KMS-11 (cell line): ENCODE measurements around the gene NOS1.

ENCODE experiments used
- H2AFZ ChIP-seq: fragments of 200-600 bp; sonication (generic); 2 replicates; pipeline ENCODE4 v1.6.1; 2016; ENCODE audit warnings: antibody characterized with exemption, mixed run types, low read depth
- H3K27ac ChIP-seq: fragments of 200-600 bp; sonication (generic); 2 replicates; pipeline ENCODE4 v1.6.1; 2016; ENCODE audit warnings: mild to moderate bottlenecking, mixed run types
- H3K27me3 ChIP-seq: fragments of 200-600 bp; sonication (generic); 2 replicates; pipeline ENCODE4 v1.6.1; 2017; ENCODE audit warnings: mild to moderate bottlenecking, low read depth, mixed run types, moderate library complexity; ENCODE audit not compliant: insufficient read depth
- H3K36me3 ChIP-seq: fragments of 200-600 bp; sonication (generic); 2 replicates; pipeline ENCODE4 v1.6.1; 2017; ENCODE audit warnings: mild to moderate bottlenecking, mixed run types; ENCODE audit not compliant: insufficient read depth
- H3K4me1 ChIP-seq: fragments of 200-600 bp; sonication (generic); 2 replicates; pipeline ENCODE4 v1.6.1; 2016; ENCODE audit warnings: mild to moderate bottlenecking, low read depth, mixed run types; ENCODE audit not compliant: poor library complexity, severe bottlenecking
- H3K4me2 ChIP-seq: fragments of 200-600 bp; sonication (generic); 2 replicates; pipeline ENCODE4 v1.7.0; 2016; ENCODE audit warnings: mild to moderate bottlenecking, mixed run types
- H3K4me3 ChIP-seq: fragments of 200-600 bp; sonication (generic); IDR thresholded peaks from 2 replicates; pipeline ENCODE4 v1.6.1; 2017; ENCODE audit warnings: low read depth, low read length, mixed read lengths; ENCODE audit not compliant: insufficient read depth
- H3K79me2 ChIP-seq: fragments of 200-600 bp; sonication (generic); 2 replicates; pipeline ENCODE4 v1.6.1; 2016; ENCODE audit warnings: low read depth, mixed run types; ENCODE audit not compliant: insufficient read depth
- H3K9ac ChIP-seq: fragments of 200-600 bp; sonication (generic); 2 replicates; pipeline ENCODE4 v1.6.1; 2016; ENCODE audit warnings: mild to moderate bottlenecking, mixed run types
- H4K20me1 ChIP-seq: fragments of 200-600 bp; sonication (generic); 2 replicates; pipeline ENCODE4 v1.6.1; 2016; ENCODE audit warnings: mild to moderate bottlenecking, mixed run types; ENCODE audit not compliant: insufficient read depth
- CTCF ChIP-seq: fragments of 200-600 bp; sonication (generic); conservative IDR thresholded peaks from 2 replicates; pipeline ENCODE4 v1.6.1; 2017; ENCODE audit warnings: low read depth, mild to moderate bottlenecking, antibody characterized with exemption, low read length, moderate library complexity, mixed read lengths

Gene NOS1

GRCh38 chr12:117395766-117396165 lies 34.3 kb upstream of the NOS1 start:
- no peak overlapping the region for H2AFZ ChIP-seq
- H3K36me3 ChIP-seq, result no peaks in the 10 kb centered on the region
- H3K27ac ChIP-seq, result no peak overlapping the region
- no peaks in the 10 kb centered on the region for H3K27me3 ChIP-seq
- no peaks in the 10 kb centered on the region for H3K4me1 ChIP-seq
- H3K4me2 ChIP-seq, result no peak overlapping the region
- H3K4me3 ChIP-seq, result no peak overlapping the region
- no peak for TF ChIP-seq CTCF
- no peaks in the 10 kb centered on the region for H4K20me1 ChIP-seq
- no peak overlapping the region for H3K9ac ChIP-seq
- H3K79me2 ChIP-seq, result no peaks in the 10 kb centered on the region

GRCh38 chr12:117394491-117394890 lies 33.1 kb upstream of the NOS1 start:
- Histone ChIP-seq H3K36me3 (no peaks in the 10 kb centered on the region), H4K20me1 (no peaks in the 10 kb centered on the region), H3K79me2 (no peaks in the 10 kb centered on the region), H3K4me3 (no peak overlapping the region), H3K9ac (no peak overlapping the region), H2AFZ (no peak overlapping the region), H3K27me3 (no peaks in the 10 kb centered on the region), H3K4me1 (no peaks in the 10 kb centered on the region), H3K4me2 (no peak overlapping the region), H3K27ac (no peak overlapping the region)
- no peak for TF ChIP-seq CTCF

- no peaks in the 10 kb centered on the region for H4K20me1 ChIP-seq
- no peak overlapping the region for H3K4me2 ChIP-seq
- TF ChIP-seq CTCF, result no peak
- no peaks in the 10 kb centered on the region for H3K79me2 ChIP-seq
- no peak overlapping the region for H3K27ac ChIP-seq
- H3K4me3 ChIP-seq, result no peak overlapping the region
- H3K9ac ChIP-seq, result no peak overlapping the region
- H3K4me1 ChIP-seq, result no peaks in the 10 kb centered on the region
- no peaks in the 10 kb centered on the region for H3K27me3 ChIP-seq
- no peak overlapping the region for H2AFZ ChIP-seq
- no peaks in the 10 kb centered on the region for H3K36me3 ChIP-seq
Measured at GRCh38 chr12:117393656-117394055, 32.2 kb upstream of the NOS1 start.

- Histone ChIP-seq H4K20me1 (no peaks in the 10 kb centered on the region), H3K9ac (no peak overlapping the region), H3K79me2 (no peaks in the 10 kb centered on the region), H3K27ac (no peak overlapping the region), H3K4me1 (no peaks in the 10 kb centered on the region), H3K4me2 (no peak overlapping the region), H3K27me3 (no peaks in the 10 kb centered on the region), H3K36me3 (no peaks in the 10 kb centered on the region), H3K4me3 (no peak overlapping the region), H2AFZ (no peak overlapping the region)
- TF ChIP-seq CTCF, result no peak
Measured at GRCh38 chr12:117390866-117391265, 29.4 kb upstream of the NOS1 start.
